H1 (cell line): Measurements from ENCODE around the gene C3orf18.

Experiments used
- CEBPB ChIP-seq: IDR thresholded peaks from 2 replicates; pipeline ENCODE4 v1.6.1; 2012; ENCODE audit warnings: low read depth, low read length
- CHD1 ChIP-seq: IDR thresholded peaks from 2 replicates; pipeline ENCODE4 v1.6.1; 2012; ENCODE audit warnings: low read depth, low read length, improper control_type of control experiment
- CHD2 ChIP-seq: IDR thresholded peaks from 2 replicates; pipeline ENCODE4 v1.6.1; 2012; ENCODE audit warnings: low read length, improper control_type of control experiment
- CREB1 ChIP-seq: IDR thresholded peaks from 2 replicates; pipeline ENCODE4 v1.6.1; 2012; ENCODE audit warnings: inconsistent platforms
- CTCF ChIP-seq, 3 experiments: IDR thresholded peaks; 1 replicate in 2 of 3; 2 replicates in 1 of 3; pipeline versions ENCODE4 v1.5.1 to v1.6.1; 2011; ENCODE audit warnings: low read length in 3 of 3, mild to moderate bottlenecking in 3 of 3, inconsistent platforms in 2 of 3, low read depth in 1 of 3, moderate library complexity in 1 of 3; ENCODE audit not compliant: insufficient read depth in 1 of 3; ENCODE audit errors: control extremely low read depth in 1 of 3
- EZH2 ChIP-seq: fragments of 200-600 bp; sonication (generic); IDR thresholded peaks from 2 replicates; pipeline ENCODE4 v1.7.1; 2012; ENCODE audit warnings: low read depth, mild to moderate bottlenecking, moderate library complexity, low read length, inconsistent platforms; ENCODE audit not compliant: severe bottlenecking
- GABPA ChIP-seq: IDR thresholded peaks from 2 replicates; pipeline ENCODE4 v1.6.1; 2011; ENCODE audit warnings: mild to moderate bottlenecking, low read length, moderate library complexity, borderline replicate concordance; ENCODE audit not compliant: insufficient read depth
- MAFK ChIP-seq: IDR thresholded peaks from 2 replicates; pipeline ENCODE4 v1.6.1; 2012; ENCODE audit warnings: low read depth, mild to moderate bottlenecking, improper control_type of control experiment, low read length
- NRF1 ChIP-seq: IDR thresholded peaks from 2 replicates; pipeline ENCODE4 v1.6.1; 2011; ENCODE audit warnings: mild to moderate bottlenecking, low read depth, low read length, improper control_type of control experiment
- RFX5 ChIP-seq: IDR thresholded peaks from 2 replicates; pipeline ENCODE4 v1.6.1; 2011; ENCODE audit warnings: low read depth, low read length, improper control_type of control experiment, borderline replicate concordance
- SUZ12 ChIP-seq: fragments of 200-600 bp; sonication (generic); IDR thresholded peaks from 2 replicates; pipeline ENCODE4 v1.6.1; 2012; ENCODE audit warnings: mild to moderate bottlenecking, inconsistent platforms, low read length, moderate library complexity, mixed read lengths
- TBP ChIP-seq: IDR thresholded peaks from 2 replicates; pipeline ENCODE4 v1.6.1; 2011; ENCODE audit warnings: low read depth, low read length, improper control_type of control experiment
- USF2 ChIP-seq: IDR thresholded peaks from 2 replicates; pipeline ENCODE4 v1.6.1; 2011; ENCODE audit warnings: low read length, improper control_type of control experiment
- ZNF274 ChIP-seq: IDR thresholded peaks from 2 replicates; pipeline ENCODE4 v1.7.0; 2012; ENCODE audit warnings: low read length, borderline replicate concordance; ENCODE audit errors: extremely low read depth

- TF ChIP-seq USF2 (no peak), RFX5 (no peak), CHD2 (no peak), EZH2 (no peak), CEBPB (no peak), ZNF274 (no peak), CTCF (IDR thresholded peaks at IDR 0.05; ENCODE audit: control extremely low read depth in 1 of 3, insufficient read depth in 1 of 3, low read depth in 1 of 3, low read length in 3 of 3) (no peak), CHD1 (no peak), GABPA (no peak), CREB1 (no peak), MAFK (no peak), NRF1 (no peak), TBP (no peak), SUZ12 (no peak)
Observed at GRCh38 chr3:50599716-50600118, 32.2 kb upstream of the C3orf18 start.
